Kidney (tissue), 14 donors: Measurements from ENCODE around the gene NPAS3. TPM values are rescaled to one million over a fixed set of nuclear protein-coding genes. Genes with fewer than 3 reads are reported as not detected.

Experiments used
- DNase-seq, 5 donors: peaks; one replicate each; pipeline ENCODE4 v3.0.0-alpha.2; 2013 to 2020
- FAIRE-seq: peaks from 2 replicates; lab custom pipeline; 2012; peaks lifted over from hg19 to GRCh38; lab: Jason Lieb, UNC
- H3K27ac ChIP-seq, 2 donors: one replicate each; pipeline ENCODE4 v1.7.0; 2013; ENCODE audit warnings: low read depth in 2 of 2, low read length in 2 of 2, inconsistent platforms in 1 of 2
- H3K27me3 ChIP-seq: one replicate; pipeline ENCODE4 v1.7.1; 2013; ENCODE audit warnings: low read length, inconsistent platforms; ENCODE audit not compliant: control insufficient read depth, insufficient read depth
- H3K36me3 ChIP-seq, 3 donors: one replicate each; pipeline versions ENCODE4 v1.7.0 to v1.7.1; 2013; ENCODE audit warnings: low read length in 3 of 3, control low read depth in 1 of 3, inconsistent platforms in 1 of 3; ENCODE audit not compliant: insufficient read depth in 3 of 3, control insufficient read depth in 2 of 3
- H3K4me1 ChIP-seq, 3 donors: one replicate each; pipeline versions ENCODE4 v1.7.0 to v1.7.1; 2013; ENCODE audit warnings: low read length in 3 of 3, inconsistent platforms in 1 of 3, low read depth in 1 of 3; ENCODE audit not compliant: control insufficient read depth in 2 of 3, insufficient read depth in 2 of 3
- H3K4me3 ChIP-seq, 3 donors: one replicate each; pipeline versions ENCODE4 v1.7.0 to v1.8.1; 2013; ENCODE audit warnings: low read length in 3 of 3, control low read depth in 1 of 3, inconsistent platforms in 1 of 3
- H3K9ac ChIP-seq, 3 donors: one replicate each; pipeline versions ENCODE4 v1.7.0 to v1.7.1; 2013; ENCODE audit warnings: low read length in 3 of 3, control low read depth in 1 of 3, inconsistent platforms in 1 of 3
- H3K9me3 ChIP-seq, 3 donors: one replicate each; pipeline versions ENCODE4 v1.7.0 to v1.7.1; 2013; ENCODE audit warnings: low read length in 3 of 3, control low read depth in 1 of 3, inconsistent platforms in 1 of 3; ENCODE audit not compliant: control insufficient read depth in 2 of 3, insufficient read depth in 1 of 3
- intact Hi-C: fragments of 100-400 bp; cut with DNase I; formaldehyde crosslinking; loops from one replicate; pipeline ENCODE4 v1.11.1; 2022
- polyA plus RNA-seq: library from polyadenylated mRNA; stranded (reverse); fragments of 350-450 nt; fragmentation: Illumina TruSeq; extraction: RNeasy Lipid Tissue Mini Kit (QIAGEN cat#74804); gene quantifications from one replicate; pipeline ENCODE4 v1.2.3, GENCODE V29; 2014; ENCODE audit warnings: low read depth, low replicate concordance; ENCODE audit not compliant: insufficient read depth
- total RNA-seq: library from RNA; stranded (reverse); fragmentation: NEBNext Ultra II Directional; extraction: Animal tissue kit (Norgen Biotek cat#: 25700); gene quantifications from one replicate; pipeline ENCODE4 v1.2.1, GENCODE V29; 2021
- TF ChIP-seq, protein P1 (sequence below): IDR thresholded peaks from 3 replicates; pipeline ENCODE4 v1.5.1; 2012; ENCODE audit warnings: mild to moderate bottlenecking, moderate library complexity, borderline replicate concordance; ENCODE audit not compliant: insufficient read depth; ENCODE audit errors: extremely low read depth
- donor health status: control.
- donor health status: control.
- donor health status: control.
- donor health status: control.
- donor health status: control.
- donor health status: DM: yes; HTN: yes; CAD: no.
- donor health status: Normal renal cell carcinoma (clear cell type).

The NPAS3 gene
- total and polyA plus RNA-seq, 2 donors from 2014 or later: 0.82 to 5.0 TPM

DNA sequence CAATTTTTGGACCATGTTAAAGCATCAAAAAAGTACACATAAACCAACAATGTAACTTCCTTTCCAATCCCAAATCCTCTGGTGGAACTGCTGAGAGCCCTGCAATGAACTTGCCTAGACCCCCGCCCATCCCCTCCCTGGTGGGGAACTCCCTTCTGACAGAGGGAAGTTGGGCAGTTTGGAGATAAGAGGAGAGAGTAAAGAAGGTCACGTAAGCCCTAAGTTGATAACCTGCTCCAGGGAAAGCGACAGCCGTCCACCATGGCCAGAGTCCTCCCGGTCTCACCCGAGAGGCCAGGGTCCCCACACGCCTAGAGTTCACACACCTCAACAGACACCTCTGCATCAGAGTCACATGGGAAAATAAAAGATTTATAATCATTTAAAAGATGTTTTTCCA is 873.5 kb downstream of the NPAS3 start:
- Histone ChIP-seq H3K4me1 (no peaks in the 10 kb centered on the region), H3K9me3 (no peaks in the 10 kb centered on the region), H3K36me3 (no peaks in the 10 kb centered on the region), H3K27me3 (no peaks in the 10 kb centered on the region), H3K4me3 (no peak overlapping the region), H3K27ac (no peak overlapping the region), H3K9ac (no peak overlapping the region)
- FAIRE-seq (no peak), DNase-seq (no peak)
- TF ChIP-seq, protein P1, sequence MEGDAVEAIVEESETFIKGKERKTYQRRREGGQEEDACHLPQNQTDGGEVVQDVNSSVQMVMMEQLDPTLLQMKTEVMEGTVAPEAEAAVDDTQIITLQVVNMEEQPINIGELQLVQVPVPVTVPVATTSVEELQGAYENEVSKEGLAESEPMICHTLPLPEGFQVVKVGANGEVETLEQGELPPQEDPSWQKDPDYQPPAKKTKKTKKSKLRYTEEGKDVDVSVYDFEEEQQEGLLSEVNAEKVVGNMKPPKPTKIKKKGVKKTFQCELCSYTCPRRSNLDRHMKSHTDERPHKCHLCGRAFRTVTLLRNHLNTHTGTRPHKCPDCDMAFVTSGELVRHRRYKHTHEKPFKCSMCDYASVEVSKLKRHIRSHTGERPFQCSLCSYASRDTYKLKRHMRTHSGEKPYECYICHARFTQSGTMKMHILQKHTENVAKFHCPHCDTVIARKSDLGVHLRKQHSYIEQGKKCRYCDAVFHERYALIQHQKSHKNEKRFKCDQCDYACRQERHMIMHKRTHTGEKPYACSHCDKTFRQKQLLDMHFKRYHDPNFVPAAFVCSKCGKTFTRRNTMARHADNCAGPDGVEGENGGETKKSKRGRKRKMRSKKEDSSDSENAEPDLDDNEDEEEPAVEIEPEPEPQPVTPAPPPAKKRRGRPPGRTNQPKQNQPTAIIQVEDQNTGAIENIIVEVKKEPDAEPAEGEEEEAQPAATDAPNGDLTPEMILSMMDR: no peak
- intact Hi-C loops: no loop called here

- Histone ChIP-seq H3K9ac (no peak overlapping the region), H3K36me3 (no peaks in the 10 kb centered on the region), H3K27ac (no peak overlapping the region), H3K4me1 (no peaks in the 10 kb centered on the region), H3K9me3 (no peaks in the 10 kb centered on the region), H3K4me3 (no peak overlapping the region), H3K27me3 (no peaks in the 10 kb centered on the region)
- intact Hi-C loops: no loop called here
- FAIRE-seq: no peak
- no peak for DNase-seq
- TF ChIP-seq, protein P1: no peak
Measured at GRCh38 chr14:33812601-33813000, 873.9 kb downstream of the NPAS3 start.

DNA sequence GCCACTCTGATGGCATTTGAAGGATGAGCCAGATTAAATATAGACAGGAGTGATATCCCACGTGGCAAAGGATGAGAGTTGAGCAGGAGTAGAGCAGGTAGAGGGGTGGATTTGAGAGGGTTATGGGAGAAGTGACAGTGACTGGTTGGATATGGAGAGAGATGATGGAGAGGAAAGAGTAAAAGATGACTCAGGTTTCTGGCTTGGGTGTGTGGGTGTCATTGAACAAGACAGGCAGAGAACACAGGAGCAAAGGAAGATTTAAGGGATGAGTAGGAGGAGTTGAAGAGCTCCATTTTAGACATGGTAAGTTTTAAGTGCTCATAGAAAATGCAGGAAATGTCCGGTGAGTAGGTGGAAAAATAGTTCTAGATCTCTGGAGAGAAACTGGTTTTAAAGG is 875.3 kb downstream of the NPAS3 start:
- TF ChIP-seq, protein P1: no peak
- no peaks in the 10 kb centered on the region for H3K9me3 ChIP-seq
- H3K4me3 ChIP-seq: no peak overlapping the region
- H3K36me3 ChIP-seq: no peaks in the 10 kb centered on the region
- H3K9ac ChIP-seq: no peak overlapping the region
- intact Hi-C loops: no loop called here
- FAIRE-seq (no peak), DNase-seq (no peak)
- H3K4me1 ChIP-seq: no peaks in the 10 kb centered on the region
- H3K27me3 ChIP-seq: no peaks in the 10 kb centered on the region
- H3K27ac ChIP-seq: no peak overlapping the region

GRCh38 chr14:33833706-33834465 is 895.2 kb downstream of the NPAS3 start:
- H3K4me1 ChIP-seq: no peaks in the 10 kb centered on the region
- TF ChIP-seq, protein P1: no peak
- no peak overlapping the region for H3K27ac ChIP-seq
- FAIRE-seq (no peak), DNase-seq (no peak)
- H3K9ac ChIP-seq: no peak overlapping the region
- no peaks in the 10 kb centered on the region for H3K27me3 ChIP-seq
- no peaks in the 10 kb centered on the region for H3K36me3 ChIP-seq
- H3K4me3 ChIP-seq: no peak overlapping the region
- intact Hi-C loops: no loop called here
- H3K9me3 ChIP-seq: no peaks in the 10 kb centered on the region
